Hematopoietic multipotent progenitor cell treated with erythropoietin and hydrocortisone succinate and interleukin-3 and kit ligand, for 6 days (in vitro differentiated cells): ENCODE data around the gene MYOCOS.

Source experiments
- DNase-seq: peaks from one replicate; pipeline ENCODE4 v3.0.0-alpha.2; 2015

MYOCOS gene

DNA sequence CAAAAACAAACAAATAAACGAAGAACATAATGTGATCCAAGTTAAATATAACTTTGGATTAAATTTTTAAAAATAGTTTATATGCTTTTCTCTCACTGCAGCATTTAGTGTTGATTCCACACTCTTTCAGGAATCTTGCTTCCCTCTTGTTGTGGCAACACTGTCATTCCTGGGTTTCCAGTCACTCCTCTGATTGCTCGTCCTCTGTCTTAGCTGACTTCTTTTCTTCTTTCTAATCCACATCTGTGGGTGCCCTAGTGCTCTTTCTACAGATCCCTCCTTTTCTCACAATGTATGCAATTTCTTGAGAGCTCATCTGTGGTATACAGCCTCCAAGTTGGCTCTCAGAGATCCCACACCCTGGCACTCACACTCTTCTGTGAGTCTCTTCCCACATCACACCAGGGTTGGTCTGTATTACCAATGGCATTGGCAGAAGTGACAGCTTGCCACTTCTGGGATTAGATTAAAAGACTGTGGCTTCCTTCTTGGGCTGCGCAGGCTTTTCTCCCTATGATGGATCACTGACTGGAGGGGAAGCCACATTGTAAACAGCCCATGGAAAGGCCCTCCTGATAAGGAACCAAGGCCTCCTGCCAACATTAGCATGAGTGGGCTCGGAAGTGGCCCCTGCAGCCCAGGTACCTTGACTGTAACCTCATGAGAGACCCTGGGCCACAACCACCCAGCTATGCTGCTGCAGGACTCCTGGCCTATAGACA lies 42.0 kb downstream of the MYOCOS start:
- no peak for DNase-seq

DNA sequence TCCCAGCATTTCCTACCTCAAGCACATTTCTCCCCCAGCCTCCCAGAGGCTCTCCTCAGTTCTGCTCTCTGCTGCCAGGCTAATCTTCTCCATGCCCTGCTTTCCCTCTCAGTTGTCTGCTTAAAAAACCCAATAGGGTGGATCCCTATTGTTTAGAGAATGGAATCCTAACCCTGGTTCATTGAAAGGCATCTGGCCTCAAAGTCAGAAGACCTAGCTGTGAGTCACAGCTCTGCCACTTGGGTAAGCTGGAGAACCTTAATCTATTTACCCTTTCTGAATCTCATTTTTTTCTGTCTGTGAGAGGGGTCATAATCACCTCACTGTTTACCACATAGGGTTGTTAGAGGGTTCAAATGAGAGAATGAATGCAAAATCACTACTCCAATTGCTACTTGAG lies 42.9 kb downstream of the MYOCOS start:
- DNase-seq = no peak

DNA sequence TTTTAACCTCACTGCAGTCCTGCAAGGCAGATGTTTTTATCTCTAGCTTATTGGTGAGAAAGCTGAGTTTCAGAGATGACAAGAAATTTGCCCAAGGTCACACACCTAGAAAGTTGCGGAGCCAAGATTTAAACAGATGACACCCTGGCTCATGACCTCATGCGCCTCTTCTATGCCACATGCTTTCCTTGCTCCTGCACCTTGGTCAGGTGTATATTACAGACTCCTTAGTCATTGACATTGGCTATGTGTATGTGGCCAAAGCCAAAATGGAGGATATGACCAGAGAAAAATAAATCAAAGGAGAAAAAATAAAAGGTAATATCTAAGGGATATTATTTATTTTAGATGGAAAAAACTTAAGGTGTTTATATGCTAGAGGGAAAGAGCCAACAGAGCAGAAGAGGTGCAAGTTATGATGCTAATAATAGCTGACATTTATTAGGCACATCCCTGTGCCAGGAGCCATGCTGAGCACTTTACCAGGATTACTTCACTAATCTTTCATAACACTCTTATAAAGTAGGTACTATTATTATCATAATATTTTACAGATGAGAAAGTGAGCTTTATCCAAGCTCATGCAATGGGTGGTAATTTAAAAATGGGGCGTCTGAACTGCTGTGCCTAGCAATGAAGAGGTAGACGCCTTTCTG lies 44.2 kb downstream of the MYOCOS start:
- DNase-seq = no peak

DNA sequence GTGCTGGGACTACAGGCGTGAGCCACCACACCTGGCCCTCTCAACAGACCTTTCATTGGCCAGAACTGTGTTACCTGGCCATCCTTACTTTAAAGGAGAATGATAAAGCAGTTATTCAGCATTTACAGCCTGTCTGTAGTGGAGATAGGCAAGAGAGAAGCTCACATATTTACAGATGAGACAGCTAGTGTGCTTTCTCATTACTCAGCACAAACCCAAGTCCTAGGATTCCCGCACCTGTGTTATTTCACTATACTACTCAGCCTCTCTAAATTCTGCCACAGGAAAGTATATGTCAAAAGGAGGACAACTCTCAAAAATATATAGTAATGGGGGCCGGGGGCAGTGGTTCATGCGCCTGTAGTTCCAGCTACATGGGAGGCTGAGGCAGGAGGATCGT lies 46.3 kb downstream of the MYOCOS start:
- no peak for DNase-seq

DNA sequence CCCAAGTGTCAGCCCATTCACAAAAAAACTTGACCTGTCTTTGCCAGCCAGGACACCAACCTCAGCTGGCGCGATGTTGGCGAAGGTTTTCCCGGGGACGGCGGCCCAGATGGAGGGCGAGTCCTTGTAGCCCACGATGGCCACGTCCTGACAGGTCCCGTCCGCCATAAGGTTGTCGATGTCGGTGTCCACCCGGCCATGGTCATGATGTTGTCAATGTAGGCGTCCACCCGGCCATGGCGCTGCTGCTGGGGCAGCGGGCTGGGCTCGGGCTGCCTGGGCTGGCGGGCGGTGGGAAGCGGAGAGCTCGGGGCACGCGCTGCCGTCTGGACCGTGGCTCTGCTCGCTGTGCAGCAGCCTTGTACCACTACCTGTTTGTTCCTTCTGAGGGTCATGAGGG lies 48.7 kb downstream of the MYOCOS start:
- DNase-seq = no peak

DNA sequence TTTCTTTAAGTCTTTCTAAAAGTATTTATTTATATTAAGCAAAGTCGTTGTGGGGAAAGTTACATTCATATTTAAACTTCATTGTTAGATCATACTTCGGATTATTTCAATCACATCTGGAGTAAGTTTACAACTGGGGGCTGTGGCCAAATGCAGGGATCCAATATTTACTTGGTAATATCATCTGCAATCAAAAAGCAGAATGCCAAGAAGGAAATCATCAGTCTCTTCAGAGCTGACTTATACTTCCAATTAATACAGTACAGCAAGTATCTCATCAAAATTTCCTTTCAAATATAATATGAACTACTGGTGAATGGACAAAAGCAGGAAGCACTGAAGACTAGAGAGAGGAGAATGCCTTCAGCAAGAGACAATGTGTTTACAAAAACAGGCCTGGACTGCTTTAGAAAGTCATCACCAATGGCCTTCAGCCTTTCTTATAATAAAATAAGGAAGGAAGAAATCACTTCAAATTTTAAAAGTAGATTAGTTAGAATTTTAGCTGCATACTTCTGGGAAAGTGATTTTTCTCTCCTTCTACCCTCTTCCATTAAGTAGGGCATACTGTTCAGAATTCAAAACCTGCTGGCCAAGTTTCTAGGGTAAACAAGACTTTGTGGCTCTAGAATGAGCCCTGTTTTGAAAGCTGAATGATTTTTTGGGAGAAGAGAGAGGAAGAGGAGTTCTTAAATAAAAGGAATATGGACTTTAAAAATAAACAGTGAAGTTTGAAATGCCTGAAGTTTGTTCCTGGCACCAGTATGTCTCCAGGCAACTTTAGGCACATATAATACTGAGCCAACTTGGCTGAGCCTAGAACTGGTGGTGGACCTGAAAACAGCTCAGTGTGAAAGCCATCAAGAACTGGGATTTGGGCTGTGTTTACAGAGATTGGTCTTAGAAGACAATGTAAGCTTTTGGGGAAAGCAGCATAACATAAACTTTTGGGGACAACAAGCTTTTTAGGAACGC lies 52.7 kb downstream of the MYOCOS start:
- no peak for DNase-seq
